GM18907 (cell line): Measurements from ENCODE around the gene GSC2.

Experiments
- ATAC-seq: cut with Tn5 transposase; IDR thresholded peaks from one replicate; pipeline ENCODE4 v1.9.1; 2021; ENCODE audit warnings: mild to moderate bottlenecking, moderate library complexity; ENCODE audit not compliant: unreplicated experiment

GSC2 gene

GRCh38 chr22:19136915-19137314, 13.2 kb downstream of the GSC2 start:
- no peak for ATAC-seq

DNA sequence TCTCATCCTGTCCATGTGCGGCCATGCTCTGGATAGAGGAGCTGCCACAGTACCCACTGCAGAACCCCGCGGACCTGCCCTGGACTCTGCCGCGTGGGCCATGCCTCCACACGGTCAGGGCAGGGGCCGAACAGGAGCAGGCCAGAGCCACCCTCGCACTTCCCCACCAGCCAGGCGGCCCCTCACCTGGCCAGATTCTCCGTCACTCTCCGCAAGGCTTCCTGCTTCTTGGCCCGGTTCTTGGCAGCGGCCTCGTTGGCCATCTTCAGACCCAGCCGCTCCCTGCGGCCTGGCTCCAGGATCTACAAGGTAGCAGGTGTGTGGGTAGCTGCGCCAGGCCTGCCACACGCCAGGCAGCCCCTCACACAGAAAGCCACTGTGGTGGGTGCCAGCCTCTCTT, 15.2 kb downstream of the GSC2 start:
- no peak for ATAC-seq

DNA sequence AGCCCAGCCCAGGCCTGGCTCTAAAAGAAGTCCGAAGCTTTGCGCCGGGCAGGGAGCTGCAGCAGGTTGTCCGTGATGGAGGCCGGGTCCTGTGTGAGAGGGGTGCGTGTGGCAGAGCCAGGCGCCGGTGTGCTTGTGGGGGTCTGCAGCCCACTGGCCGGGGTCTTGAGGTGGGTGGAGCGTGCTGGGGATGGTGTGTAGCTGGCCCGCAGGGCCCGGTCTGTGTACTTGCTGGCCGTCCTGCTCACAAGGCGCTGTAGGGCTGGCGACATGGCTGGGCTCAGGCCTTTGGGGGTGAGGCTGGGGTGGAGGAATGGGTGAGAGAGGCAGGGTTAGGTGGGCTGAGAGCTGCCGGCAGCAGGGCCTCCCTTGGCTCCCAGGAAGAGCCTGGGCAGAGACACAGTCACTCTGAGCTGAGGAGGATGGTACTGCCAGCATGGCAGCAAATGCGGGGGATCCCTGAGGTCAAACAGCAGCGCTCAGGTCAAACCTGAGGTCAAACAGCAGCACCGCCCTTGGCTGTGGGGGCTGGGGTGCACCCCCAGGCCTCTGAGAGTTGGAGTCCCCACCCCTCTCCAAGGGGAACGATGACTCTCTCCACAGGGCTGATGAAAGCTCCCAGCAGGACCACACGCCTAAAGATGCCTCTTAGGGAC, 15.8 kb downstream of the GSC2 start:
- no peak for ATAC-seq

GRCh38 chr22:19133561-19133960, 16.5 kb downstream of the GSC2 start:
- ATAC-seq = no peak

DNA sequence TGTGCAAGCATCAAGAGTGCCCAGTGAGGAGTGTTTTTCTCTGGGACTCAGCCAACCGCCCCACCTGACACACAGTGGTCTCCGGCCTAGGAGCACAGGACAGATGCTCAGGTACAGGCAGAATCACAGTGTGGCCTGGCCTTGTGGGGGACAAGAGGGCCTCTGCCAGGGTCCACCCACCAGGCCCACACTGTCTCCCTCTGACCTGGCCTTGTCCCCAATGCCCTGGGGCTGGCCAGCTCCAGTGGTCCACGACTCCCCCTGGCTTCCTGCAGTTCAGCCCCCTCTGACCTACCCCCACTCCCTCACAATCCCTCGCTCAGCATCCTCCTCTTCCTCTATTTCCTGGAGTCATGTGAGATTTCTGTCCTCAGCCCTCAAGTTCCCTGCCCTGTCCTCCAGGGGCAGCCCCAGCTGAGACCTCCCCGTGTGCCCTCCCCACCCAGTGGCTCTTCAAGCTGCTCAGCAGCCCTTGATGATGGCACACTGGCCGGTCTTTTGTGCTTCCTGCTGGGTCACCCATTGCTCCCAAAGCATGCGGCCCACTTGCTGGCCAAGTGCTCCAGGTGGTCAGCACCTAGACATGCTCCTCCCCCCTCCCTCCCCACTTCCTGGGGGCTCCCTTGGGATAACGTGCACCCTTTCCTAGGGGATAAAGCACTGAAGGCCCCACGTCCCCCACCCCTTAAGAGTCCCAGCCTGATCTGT, 17.2 kb downstream of the GSC2 start:
- no peak for ATAC-seq

DNA sequence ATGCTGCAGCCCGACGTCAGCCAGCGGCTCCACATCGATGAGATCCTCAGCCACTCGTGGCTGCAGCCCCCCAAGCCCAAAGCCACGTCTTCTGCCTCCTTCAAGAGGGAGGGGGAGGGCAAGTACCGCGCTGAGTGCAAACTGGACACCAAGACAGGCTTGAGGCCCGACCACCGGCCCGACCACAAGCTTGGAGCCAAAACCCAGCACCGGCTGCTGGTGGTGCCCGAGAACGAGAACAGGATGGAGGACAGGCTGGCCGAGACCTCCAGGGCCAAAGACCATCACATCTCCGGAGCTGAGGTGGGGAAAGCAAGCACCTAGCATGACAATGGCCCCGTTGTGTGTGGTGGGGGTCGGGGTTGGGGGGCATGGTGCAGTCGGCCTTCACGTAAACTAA, 17.9 kb downstream of the GSC2 start:
- ATAC-seq = no peak

- ATAC-seq = no peak
Observed at GRCh38 chr22:19131685-19132015, 18.4 kb downstream of the GSC2 start.

DNA sequence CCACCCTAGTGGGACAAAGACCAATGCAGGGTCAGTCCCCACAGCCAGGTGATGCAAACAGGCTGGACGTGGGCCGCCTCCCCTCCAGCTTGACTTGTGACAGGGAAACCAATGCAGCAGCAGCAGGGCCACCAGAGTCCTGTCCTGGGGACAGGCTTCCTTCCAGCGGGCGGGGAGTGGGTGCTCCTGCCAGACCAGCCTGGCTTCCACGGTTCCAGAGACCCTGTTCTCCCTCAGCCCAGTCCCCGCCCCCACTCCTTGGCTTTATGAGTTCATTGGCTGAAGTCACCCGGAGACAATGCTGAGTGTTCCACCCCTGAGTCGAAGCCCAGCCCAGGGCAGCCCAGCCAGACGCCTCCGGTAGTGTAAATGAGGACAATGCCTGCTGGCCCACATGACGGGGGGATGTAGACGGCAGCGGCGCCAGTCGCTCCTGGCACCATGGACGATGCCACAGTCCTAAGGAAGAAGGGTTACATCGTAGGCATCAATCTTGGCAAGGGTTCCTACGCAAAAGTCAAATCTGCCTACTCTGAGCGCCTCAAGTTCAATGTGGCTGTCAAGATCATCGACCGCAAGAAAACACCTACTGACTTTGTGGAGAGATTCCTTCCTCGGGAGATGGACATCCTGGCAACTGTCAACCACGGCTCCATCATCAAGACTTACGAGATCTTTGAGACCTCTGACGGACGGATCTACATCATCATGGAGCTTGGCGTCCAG, 19.0 kb downstream of the GSC2 start, which contains the start of gene TSSK2:
TSSK2 (plus strand) TSS at position 350 of the 726 bp plus-strand sequence; CDS start at position 442, 92 bp downstream.
- no peak for ATAC-seq

GRCh38 chr22:19129871-19130270, 20.2 kb downstream of the GSC2 start:
- no peak for ATAC-seq

GRCh38 chr22:19128946-19129727, 21.0 kb downstream of the GSC2 start:
- no peak for ATAC-seq

DNA sequence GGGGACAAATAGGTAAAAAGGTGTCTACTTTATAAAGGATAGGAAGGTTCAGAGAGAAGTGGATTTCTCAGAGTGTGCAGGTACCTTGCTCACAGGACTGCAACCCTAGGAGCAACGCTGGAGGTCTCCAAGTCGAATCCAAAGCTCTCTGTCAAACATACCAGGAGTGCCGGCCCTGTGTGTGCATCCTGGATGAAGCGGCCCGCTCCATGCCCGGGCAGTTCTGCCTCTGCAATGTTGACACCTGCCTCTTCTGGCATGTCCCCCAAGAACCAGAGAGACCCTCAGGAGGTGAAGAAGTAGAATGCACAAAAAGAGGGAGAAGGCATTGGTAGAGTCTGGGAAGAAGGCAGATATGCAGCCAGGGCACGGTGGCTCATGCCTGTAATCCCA, 22.1 kb downstream of the GSC2 start:
- ATAC-seq = no peak

DNA sequence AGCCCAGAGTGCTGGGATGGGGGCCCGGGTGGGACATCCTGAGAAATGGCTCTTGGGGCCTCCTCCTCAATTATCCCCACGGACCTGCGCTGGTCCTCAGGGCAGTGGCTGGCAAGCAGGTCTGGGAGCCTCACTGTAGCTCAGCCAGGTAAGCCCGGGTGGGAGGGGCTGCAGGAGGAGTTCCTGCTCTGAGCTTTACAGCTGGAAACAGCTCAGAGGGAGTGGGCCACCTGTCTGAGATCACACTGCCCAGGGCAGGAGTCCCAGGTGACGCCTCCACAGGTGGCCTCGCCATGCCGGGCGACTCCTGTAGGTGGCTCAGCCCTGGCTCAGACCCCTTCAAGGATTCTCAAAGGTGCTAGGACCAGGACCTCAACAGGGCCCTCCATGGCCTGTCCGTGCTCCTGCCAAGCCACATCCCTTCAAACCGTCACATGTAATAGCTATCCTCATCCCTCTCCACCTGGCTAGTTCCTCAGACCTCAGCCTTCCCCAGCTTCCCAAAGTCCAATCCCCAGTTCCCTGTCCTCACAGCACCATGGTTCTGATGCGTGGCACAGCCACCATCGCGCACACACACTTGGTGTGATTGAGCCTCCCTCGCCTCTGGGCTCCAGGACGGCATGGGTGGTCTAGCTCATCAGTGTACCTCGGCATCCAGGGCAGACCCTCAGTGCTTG, 22.6 kb downstream of the GSC2 start:
- ATAC-seq = no peak

GRCh38 chr22:19126309-19127273, 23.5 kb downstream of the GSC2 start:
- no peak for ATAC-seq

- ATAC-seq = no peak
Observed at GRCh38 chr22:19125474-19126308, 24.4 kb downstream of the GSC2 start.

GRCh38 chr22:19125011-19125410, 25.1 kb downstream of the GSC2 start:
- no peak for ATAC-seq

DNA sequence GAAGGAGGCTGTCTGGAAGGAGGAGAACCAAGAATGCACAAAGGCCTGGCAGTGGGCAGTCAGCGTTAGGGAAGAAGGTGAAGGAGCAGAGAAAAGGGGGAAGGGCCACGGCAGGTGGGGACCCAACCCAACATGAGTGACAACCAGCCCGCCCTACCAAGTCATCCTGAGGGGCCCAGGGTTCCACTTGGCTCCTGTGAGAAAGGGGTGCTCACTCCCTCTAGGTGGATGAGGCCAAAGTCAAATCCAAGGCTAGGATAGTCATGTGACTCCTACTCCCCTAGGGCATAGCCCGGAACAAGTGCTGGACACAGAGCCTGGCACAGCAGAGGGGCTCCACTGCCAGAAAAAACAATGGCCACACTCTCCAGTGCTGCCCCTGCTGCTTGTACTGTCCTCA, 25.7 kb downstream of the GSC2 start:
- ATAC-seq = no peak

GRCh38 chr22:19123936-19124335, 26.2 kb downstream of the GSC2 start:
- ATAC-seq = no peak

- ATAC-seq = no peak
Observed at GRCh38 chr22:19122752-19123492, 27.2 kb downstream of the GSC2 start.
